ENCODE measurements around the gene TMEM100. TPM values are rescaled to one million over a fixed set of nuclear protein-coding genes. Genes with fewer than 3 reads are reported as not detected.

Gene TMEM100
- total and polyA plus RNA-seq, 2 of the 8 experiments (the other 6 are each of a cell fraction or from before 2014, with no cell fraction given) = 0.36 to 0.48 TPM

GRCh38 chr17:55723488-55723848 lies 804 bp upstream of the TMEM100 start:
- Histone ChIP-seq H4K20me1 (replicated peaks in 1 of 2; ENCODE audit: control insufficient read depth in 1 of 2, insufficient read depth in 2 of 2, low read length in 2 of 2) (no peaks in the 10 kb centered on the region), H2BK5ac (ENCODE audit: low read depth, low read length) (no peak overlapping the region), H2BK15ac (ENCODE audit: low read length) (no peak overlapping the region), H3K14ac (ENCODE audit: insufficient read length) (no peak overlapping the region), H2BK12ac (ENCODE audit: low read depth, low read length) (no peak overlapping the region), H3K4me3 (ENCODE audit: extremely low read depth in 1 of 4, insufficient read depth in 2 of 4, low read depth in 3 of 4, low read length in 4 of 4) (no peak overlapping the region), H4K8ac (ENCODE audit: extremely low read depth, insufficient read depth, low read length) (no peak overlapping the region), H2BK120ac (replicated peaks; ENCODE audit: low read depth, low read length) (no peak overlapping the region), H3K27ac (ENCODE audit: low read depth, low read length) (no peak overlapping the region), H4K91ac (replicated peaks; ENCODE audit: insufficient read length, low read length) (no peak overlapping the region), H4K5ac (ENCODE audit: insufficient read length, low read depth, low read length) (no peak overlapping the region), H3K79me1 (ENCODE audit: low read depth, low read length) (no peaks in the 10 kb centered on the region), H3K18ac (ENCODE audit: extremely low read depth, low read length) (no peak overlapping the region), H3K4ac (replicated peaks; ENCODE audit: insufficient read length, low read depth, low read length) (no peak overlapping the region), H3K9me3 (ENCODE audit: insufficient read depth in 2 of 2, low read depth in 1 of 2, low read length in 1 of 2) (no peaks in the 10 kb centered on the region), H3K27me3 (replicated peaks in 1 of 4; ENCODE audit: control insufficient read depth in 3 of 4, extremely low read depth in 1 of 4, insufficient read depth in 3 of 4, low read length in 3 of 4) (no peaks in the 10 kb centered on the region), H2BK20ac (ENCODE audit: low read length) (no peak overlapping the region), H3K23ac (ENCODE audit: insufficient read length) (no peak overlapping the region), H2AK5ac (ENCODE audit: low read depth, low read length) (no peak overlapping the region), H2AFZ (ENCODE audit: low read length) (no peak overlapping the region), H3K79me2 (ENCODE audit: control insufficient read depth in 1 of 2, insufficient read depth in 2 of 2, low read length in 2 of 2) (no peaks in the 10 kb centered on the region), H3K4me1 (replicated peaks in 1 of 4; ENCODE audit: control insufficient read depth in 3 of 4, insufficient read depth in 4 of 4, low read length in 3 of 4) (peaks cover 0 to 8% (median 3%) of the 10 kb centered on the region in 4 experiments; a peak in 4 of 7 replicates), H3K36me3 (ENCODE audit: control insufficient read depth in 2 of 4, insufficient read depth in 4 of 4, low read length in 3 of 4) (no peaks in the 10 kb centered on the region), H3K56ac (replicated peaks; ENCODE audit: insufficient read length, low read depth, low read length) (no peak overlapping the region), H3K4me2 (ENCODE audit: insufficient read depth in 1 of 2, low read depth in 2 of 2, low read length in 2 of 2) (peak overlapping the region in 1 of 2 experiments; percentile 64; a peak in 1 of 4 replicates), H3K23me2 (ENCODE audit: low read depth, low read length) (no peaks in the 10 kb centered on the region), H3K9ac (replicated peaks in 1 of 4; ENCODE audit: extremely low read depth in 1 of 4, low read depth in 3 of 4, low read length in 3 of 4) (no peak overlapping the region)
- DNase-seq (ENCODE audit: low read depth in 1 of 2, low spot score in 2 of 2) = no peak
- POLR2A ChIA-PET (ENCODE audit: partially characterized antibody) = interaction anchor here (1.0 kb wide), 1 partner anchor 27 kb away, joined by 3 read pairs; the partner anchor contains the start of gene PCTP
- no peak for FAIRE-seq
- TF ChIP-seq ASH2L (IDR thresholded peaks at IDR 0.05; ENCODE audit: low read length) (no peak), TEAD4 (IDR thresholded peaks at IDR 0.05; ENCODE audit: low read depth, low read length) (no peak), RFX5 (IDR thresholded peaks at IDR 0.05; ENCODE audit: borderline replicate concordance, low read depth, low read length) (no peak), HDAC2 (IDR thresholded peaks at IDR 0.05; ENCODE audit: borderline replicate concordance in 1 of 2, low read depth in 2 of 2, low read length in 2 of 2) (no peak), HDAC6 (IDR thresholded peaks at IDR 0.05; ENCODE audit: low read depth, low read length) (no peak), SAP30 (IDR thresholded peaks at IDR 0.05; ENCODE audit: insufficient read depth, insufficient replicate concordance, low read length) (no peak), CBX8 (IDR thresholded peaks at IDR 0.05; ENCODE audit: borderline replicate concordance, low read depth, low read length) (no peak), TAF1 (IDR thresholded peaks at IDR 0.05; ENCODE audit: low read depth, low read length) (no peak), CEBPB (IDR thresholded peaks at IDR 0.05; ENCODE audit: low read depth, low read length) (no peak)
- CTCF ChIA-PET (ENCODE audit: partially characterized antibody) = interaction anchor here (0.9 to 8.4 kb wide), 6 partner anchors 9 to 197 kb away, joined by 3 to 96 read pairs (median 4); no protein-coding TSS in a partner anchor

All from H1 (cell line).